ENCODE data around the gene SCN4A. TPM values are rescaled to one million over a fixed set of nuclear protein-coding genes. Genes with fewer than 3 reads are reported as not detected.
A peak's percentile ranks its signal among the peaks of the same experiment; 100 is the strongest.
"Not testable (repeated sequence)": the region's sequence is repeated elsewhere in the genome, so short reads cannot be mapped to it uniquely, and the experiment has no call there.

Gene SCN4A
- total RNA-seq, 1 donor from 2014 or later = 1.8 TPM

- Mint-ChIP-seq H3K9me3 (no peaks in the 10 kb centered on the region), H3K4me1 (no peaks in the 10 kb centered on the region), H3K27me3 (ENCODE audit: insufficient read depth, low read depth) (no peaks in the 10 kb centered on the region), H3K36me3 (no peaks in the 10 kb centered on the region), H3K4me3 (no peak within 1 kb of the TSS), H3K27ac (no peak within 1 kb of the TSS)
- Histone ChIP-seq H3K27me3 (no peaks in the 10 kb centered on the region), H3K27ac (no peak within 1 kb of the TSS), H4K20me1 (ENCODE audit: low read depth) (no peaks in the 10 kb centered on the region), H3K4me3 (no peak within 1 kb of the TSS), H3F3A (ENCODE audit: low read depth) (no peaks in the 10 kb centered on the region), H2AFZ (replicated peaks) (no peak within 1 kb of the TSS), H3K36me3 (no peaks in the 10 kb centered on the region), H3K4me2 (no peak within 1 kb of the TSS), H3K4me1 (no peaks in the 10 kb centered on the region), H3K9me3 (ENCODE audit: low read depth) (no peaks in the 10 kb centered on the region), H3K9ac (no peak within 1 kb of the TSS), H3K79me2 (ENCODE audit: low read depth) (no peaks in the 10 kb centered on the region)
- no peak for DNase-seq (ENCODE audit: low spot score)
- TF ChIP-seq EZH2 (IDR thresholded peaks at IDR 0.05) (no peak), EZH2phosphoT487 (IDR thresholded peaks at IDR 0.05) (no peak), CTCF (IDR thresholded peaks at IDR 0.05) (no peak)
Measured at GRCh38 chr17:63911041-63911635, 61.6 kb downstream of the SCN4A start, which contains the start of gene CSHL1. Gene CSHL1, minus strand, starts transcription at chr17:63911258. Its CDS starts 62 bp downstream, at chr17:63911196.

- Histone ChIP-seq H4K20me1 (ENCODE audit: low read depth) (no peaks in the 10 kb centered on the region), H3K9me3 (ENCODE audit: low read depth) (no peaks in the 10 kb centered on the region), H3K4me2 (no peak overlapping the region), H3K4me3 (no peak overlapping the region), H3K79me2 (ENCODE audit: low read depth) (no peaks in the 10 kb centered on the region), H3K9ac (no peak overlapping the region), H3K27ac (no peak overlapping the region), H3K36me3 (no peaks in the 10 kb centered on the region), H2AFZ (replicated peaks) (no peak overlapping the region), H3F3A (ENCODE audit: low read depth) (no peaks in the 10 kb centered on the region), H3K27me3 (no peaks in the 10 kb centered on the region), H3K4me1 (no peaks in the 10 kb centered on the region)
- Mint-ChIP-seq H3K36me3 (no peaks in the 10 kb centered on the region), H3K9me3 (no peaks in the 10 kb centered on the region), H3K4me3 (no peak overlapping the region), H3K27ac (no peak overlapping the region), H3K4me1 (no peaks in the 10 kb centered on the region), H3K27me3 (ENCODE audit: insufficient read depth, low read depth) (no peaks in the 10 kb centered on the region)
- DNase-seq (ENCODE audit: low spot score) = no peak
- TF ChIP-seq EZH2 (IDR thresholded peaks at IDR 0.05) (no peak), CTCF (IDR thresholded peaks at IDR 0.05) (no peak), EZH2phosphoT487 (IDR thresholded peaks at IDR 0.05) (no peak)
Measured at GRCh38 chr17:63910096-63910495, 62.6 kb downstream of the SCN4A start.

GRCh38 chr17:63909586-63909985 lies 63.1 kb downstream of the SCN4A start:
- H3K4me3 ChIP-seq; H3F3A ChIP-seq (ENCODE audit: low read depth); H3K4me2 ChIP-seq; H3K4me3 Mint-ChIP-seq; H3K27me3 ChIP-seq; H3K9me3 ChIP-seq (ENCODE audit: low read depth); DNase-seq (ENCODE audit: low spot score); H3K4me1 ChIP-seq; H3K27ac Mint-ChIP-seq; H3K27me3 Mint-ChIP-seq (ENCODE audit: insufficient read depth, low read depth); H3K9ac ChIP-seq; H4K20me1 ChIP-seq (ENCODE audit: low read depth); H3K9me3 Mint-ChIP-seq; H3K4me1 Mint-ChIP-seq; H2AFZ ChIP-seq (replicated peaks); H3K79me2 ChIP-seq (ENCODE audit: low read depth); H3K36me3 Mint-ChIP-seq; H3K27ac ChIP-seq; H3K36me3 ChIP-seq: not testable (repeated sequence)

GRCh38 chr17:63907161-63907778 lies 65.4 kb downstream of the SCN4A start:
- not testable (repeated sequence) for H3K4me2 ChIP-seq; H3K79me2 ChIP-seq (ENCODE audit: low read depth); H3K27ac ChIP-seq; H3K27ac Mint-ChIP-seq; H3K36me3 ChIP-seq; H2AFZ ChIP-seq (replicated peaks); H3K9me3 ChIP-seq (ENCODE audit: low read depth); H3K9ac ChIP-seq; H3K4me1 ChIP-seq; H3K4me3 Mint-ChIP-seq; H3K27me3 Mint-ChIP-seq (ENCODE audit: insufficient read depth, low read depth); H3K27me3 ChIP-seq; H3K4me1 Mint-ChIP-seq; H3K36me3 Mint-ChIP-seq; H4K20me1 ChIP-seq (ENCODE audit: low read depth); H3K4me3 ChIP-seq; H3K9me3 Mint-ChIP-seq; H3F3A ChIP-seq (ENCODE audit: low read depth)
- DNase-seq (ENCODE audit: low spot score) = peak; percentile 42
- peak; percentile 53 for TF ChIP-seq CTCF (IDR thresholded peaks at IDR 0.05)

GRCh38 chr17:63904796-63905195 lies 67.9 kb downstream of the SCN4A start:
- not testable (repeated sequence) for H2AFZ ChIP-seq (replicated peaks); H3K4me1 Mint-ChIP-seq; H3K9me3 ChIP-seq (ENCODE audit: low read depth); H3K4me3 Mint-ChIP-seq; H3K4me2 ChIP-seq; H4K20me1 ChIP-seq (ENCODE audit: low read depth); H3K27me3 Mint-ChIP-seq (ENCODE audit: insufficient read depth, low read depth); DNase-seq (ENCODE audit: low spot score); H3K27ac ChIP-seq; H3K9ac ChIP-seq; H3K4me3 ChIP-seq; H3K79me2 ChIP-seq (ENCODE audit: low read depth); H3F3A ChIP-seq (ENCODE audit: low read depth); H3K4me1 ChIP-seq; H3K9me3 Mint-ChIP-seq; H3K27ac Mint-ChIP-seq; H3K36me3 ChIP-seq; H3K27me3 ChIP-seq; H3K36me3 Mint-ChIP-seq

Data from neural progenitor cell (in vitro differentiated cells).